Cardiac muscle cell (in vitro differentiated cells and primary cell): Measurements from ENCODE around the gene PADI2. TPM values are rescaled to one million over a fixed set of nuclear protein-coding genes. Genes with fewer than 3 reads are reported as not detected.

ENCODE experiments used
- DNase-seq, 2 donors: peaks; one replicate each; pipeline versions ENCODE4 v3.0.0 to v3.0.0-alpha.2; 2010 to 2017; ENCODE audit warnings: low read depth in 1 of 2, low spot score in 1 of 2
- H3K27ac ChIP-seq: fragments of 200-600 bp; sonication (generic); 2 replicates; pipeline ENCODE4 v1.5.1; 2016
- H3K27me3 ChIP-seq: fragments of 200-600 bp; sonication (generic); 2 replicates; pipeline ENCODE4 v1.6.0; 2016; ENCODE audit warnings: control low read depth
- H3K36me3 ChIP-seq: fragments of 200-600 bp; sonication (generic); 2 replicates; pipeline ENCODE4 v1.5.1; 2016; ENCODE audit warnings: control low read depth
- H3K4me1 ChIP-seq: fragments of 200-600 bp; sonication (generic); 2 replicates; pipeline ENCODE4 v1.8.1; 2017; ENCODE audit warnings: low read depth, mild to moderate bottlenecking, mixed run types
- H3K4me3 ChIP-seq: fragments of 200-600 bp; sonication (generic); 2 replicates; pipeline ENCODE4 v1.5.1; 2016; ENCODE audit warnings: mild to moderate bottlenecking
- H3K9me3 ChIP-seq: fragments of 200-600 bp; sonication (generic); 2 replicates; pipeline ENCODE4 v1.5.1; 2017; ENCODE audit warnings: low read depth, mild to moderate bottlenecking, control low read depth
- polyA plus RNA-seq: library from polyadenylated mRNA; unstranded; fragments of >200 nt; fragmentation: Nextera tagmentation; extraction: Ambion mirVana; gene quantifications from 2 replicates; pipeline ENCODE4 v1.2.1, GENCODE V29; 2016
- total RNA-seq: library from RNA; depleted of rRNA; stranded (reverse); fragments of >200 nt; gene quantifications from 2 replicates; pipeline ENCODE4 v1.2.3, GENCODE V29; 2016
- TF ChIP-seq, protein P1 (sequence below): IDR thresholded peaks from 2 replicates; pipeline ENCODE4 v1.5.1; 2012; ENCODE audit warnings: low read depth, mild to moderate bottlenecking, low read length

Gene PADI2
- total and polyA plus RNA-seq, 2 experiments from 2014 or later: 0.11 to 0.54 TPM

DNA sequence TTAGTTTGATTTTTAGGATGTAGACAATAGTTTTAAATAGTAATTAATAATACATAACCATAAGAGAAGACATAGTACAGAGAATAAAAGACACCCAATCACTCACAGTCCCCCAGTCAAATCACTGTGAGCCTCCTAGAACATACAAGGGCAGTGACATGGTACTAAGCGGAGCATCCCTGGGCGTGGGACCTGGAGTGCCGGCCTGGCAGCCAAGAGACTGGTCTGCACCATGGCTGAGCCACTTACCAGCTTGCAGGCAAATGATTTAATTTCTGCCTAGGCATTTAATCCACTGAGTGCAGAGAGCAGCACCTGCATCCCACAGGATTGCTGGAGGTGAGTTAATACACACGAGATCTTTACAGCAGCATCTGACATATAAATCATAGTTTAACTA lies 85.8 kb downstream of the PADI2 start:
- no peaks in the 10 kb centered on the region for H3K9me3 ChIP-seq
- no peak for DNase-seq
- no peaks in the 10 kb centered on the region for H3K4me1 ChIP-seq
- no peak overlapping the region for H3K27ac ChIP-seq
- no peak overlapping the region for H3K4me3 ChIP-seq
- H3K27me3 ChIP-seq: no peaks in the 10 kb centered on the region
- H3K36me3 ChIP-seq: peaks cover 27% of the 10 kb centered on the region
- TF ChIP-seq, protein P1, sequence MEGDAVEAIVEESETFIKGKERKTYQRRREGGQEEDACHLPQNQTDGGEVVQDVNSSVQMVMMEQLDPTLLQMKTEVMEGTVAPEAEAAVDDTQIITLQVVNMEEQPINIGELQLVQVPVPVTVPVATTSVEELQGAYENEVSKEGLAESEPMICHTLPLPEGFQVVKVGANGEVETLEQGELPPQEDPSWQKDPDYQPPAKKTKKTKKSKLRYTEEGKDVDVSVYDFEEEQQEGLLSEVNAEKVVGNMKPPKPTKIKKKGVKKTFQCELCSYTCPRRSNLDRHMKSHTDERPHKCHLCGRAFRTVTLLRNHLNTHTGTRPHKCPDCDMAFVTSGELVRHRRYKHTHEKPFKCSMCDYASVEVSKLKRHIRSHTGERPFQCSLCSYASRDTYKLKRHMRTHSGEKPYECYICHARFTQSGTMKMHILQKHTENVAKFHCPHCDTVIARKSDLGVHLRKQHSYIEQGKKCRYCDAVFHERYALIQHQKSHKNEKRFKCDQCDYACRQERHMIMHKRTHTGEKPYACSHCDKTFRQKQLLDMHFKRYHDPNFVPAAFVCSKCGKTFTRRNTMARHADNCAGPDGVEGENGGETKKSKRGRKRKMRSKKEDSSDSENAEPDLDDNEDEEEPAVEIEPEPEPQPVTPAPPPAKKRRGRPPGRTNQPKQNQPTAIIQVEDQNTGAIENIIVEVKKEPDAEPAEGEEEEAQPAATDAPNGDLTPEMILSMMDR: no peak

GRCh38 chr1:17032741-17033140 lies 86.5 kb downstream of the PADI2 start:
- H3K9me3 ChIP-seq: no peaks in the 10 kb centered on the region
- DNase-seq: no peak

GRCh38 chr1:17031436-17031835 lies 87.8 kb downstream of the PADI2 start:
- no peaks in the 10 kb centered on the region for H3K27me3 ChIP-seq
- peaks cover 42% of the 10 kb centered on the region for H3K36me3 ChIP-seq
- H3K4me1 ChIP-seq: no peaks in the 10 kb centered on the region
- no peak overlapping the region for H3K4me3 ChIP-seq
- no peaks in the 10 kb centered on the region for H3K9me3 ChIP-seq
- no peak for DNase-seq
- TF ChIP-seq, protein P1: no peak
- no peak overlapping the region for H3K27ac ChIP-seq

More at GRCh38 chr1:17032741-17033140, 86.5 kb downstream of the PADI2 start:
- Histone ChIP-seq H3K36me3 (peaks cover 30% of the 10 kb centered on the region), H3K4me3 (no peak overlapping the region), H3K27me3 (no peaks in the 10 kb centered on the region), H3K4me1 (no peaks in the 10 kb centered on the region), H3K27ac (no peak overlapping the region)
- TF ChIP-seq, protein P1: no peak

GRCh38 chr1:17030206-17030605 lies 89.0 kb downstream of the PADI2 start:
- H3K4me1 ChIP-seq: no peaks in the 10 kb centered on the region
- no peak for DNase-seq
- H3K36me3 ChIP-seq: peaks cover 53% of the 10 kb centered on the region
- H3K9me3 ChIP-seq: no peaks in the 10 kb centered on the region
- TF ChIP-seq, protein P1: no peak
- H3K27me3 ChIP-seq: no peaks in the 10 kb centered on the region
- no peak overlapping the region for H3K27ac ChIP-seq
- H3K4me3 ChIP-seq: no peak overlapping the region

DNA sequence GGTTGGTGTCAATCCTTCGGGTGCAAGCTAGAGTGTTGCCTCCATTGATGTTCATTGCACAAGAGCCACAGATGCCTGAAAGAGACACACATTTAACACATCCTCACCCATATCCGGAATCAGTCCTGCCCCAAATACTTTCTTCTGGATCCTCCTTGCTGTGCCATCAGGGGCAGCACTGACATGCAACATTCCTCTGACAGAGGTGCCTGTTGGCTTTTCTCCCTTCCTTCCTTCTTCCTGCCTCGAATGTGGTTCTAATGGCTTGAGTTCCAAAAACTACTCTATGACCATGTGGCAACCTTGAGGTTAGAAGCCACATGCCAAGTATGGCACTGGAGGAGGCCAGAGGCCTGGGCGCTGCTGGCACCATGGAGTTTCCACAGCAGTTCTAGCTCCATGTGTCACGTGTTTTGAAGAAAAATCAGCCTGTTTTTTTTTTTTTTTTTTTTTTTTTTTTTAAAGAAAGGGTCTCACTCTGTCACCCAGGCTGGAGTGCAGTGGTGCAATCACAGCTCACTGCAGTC lies 90.5 kb downstream of the PADI2 start:
- no peaks in the 10 kb centered on the region for H3K27me3 ChIP-seq
- TF ChIP-seq, protein P1: no peak
- H3K9me3 ChIP-seq: no peaks in the 10 kb centered on the region
- no peak overlapping the region for H3K27ac ChIP-seq
- H3K36me3 ChIP-seq: peaks cover 66% of the 10 kb centered on the region
- no peaks in the 10 kb centered on the region for H3K4me1 ChIP-seq
- no peak overlapping the region for H3K4me3 ChIP-seq
- no peak for DNase-seq
